Measurements from ENCODE around the gene ZSCAN31.
"Not testable (repeated sequence)": the region's sequence is repeated elsewhere in the genome, so short reads cannot be mapped to it uniquely, and the experiment has no call there.

ZSCAN31 gene

GRCh38 chr6:28335564-28336283 is at the start of gene ZSCAN31:
Gene ZSCAN31 (minus strand): TSS chr6:28336148. CDS start chr6:28329683, 6,465 bp downstream.
- peak; percentile 98 for FAIRE-seq

GRCh38 chr6:28384143-28384533 is 48.2 kb upstream of the ZSCAN31 start:
- no peak for FAIRE-seq

DNA sequence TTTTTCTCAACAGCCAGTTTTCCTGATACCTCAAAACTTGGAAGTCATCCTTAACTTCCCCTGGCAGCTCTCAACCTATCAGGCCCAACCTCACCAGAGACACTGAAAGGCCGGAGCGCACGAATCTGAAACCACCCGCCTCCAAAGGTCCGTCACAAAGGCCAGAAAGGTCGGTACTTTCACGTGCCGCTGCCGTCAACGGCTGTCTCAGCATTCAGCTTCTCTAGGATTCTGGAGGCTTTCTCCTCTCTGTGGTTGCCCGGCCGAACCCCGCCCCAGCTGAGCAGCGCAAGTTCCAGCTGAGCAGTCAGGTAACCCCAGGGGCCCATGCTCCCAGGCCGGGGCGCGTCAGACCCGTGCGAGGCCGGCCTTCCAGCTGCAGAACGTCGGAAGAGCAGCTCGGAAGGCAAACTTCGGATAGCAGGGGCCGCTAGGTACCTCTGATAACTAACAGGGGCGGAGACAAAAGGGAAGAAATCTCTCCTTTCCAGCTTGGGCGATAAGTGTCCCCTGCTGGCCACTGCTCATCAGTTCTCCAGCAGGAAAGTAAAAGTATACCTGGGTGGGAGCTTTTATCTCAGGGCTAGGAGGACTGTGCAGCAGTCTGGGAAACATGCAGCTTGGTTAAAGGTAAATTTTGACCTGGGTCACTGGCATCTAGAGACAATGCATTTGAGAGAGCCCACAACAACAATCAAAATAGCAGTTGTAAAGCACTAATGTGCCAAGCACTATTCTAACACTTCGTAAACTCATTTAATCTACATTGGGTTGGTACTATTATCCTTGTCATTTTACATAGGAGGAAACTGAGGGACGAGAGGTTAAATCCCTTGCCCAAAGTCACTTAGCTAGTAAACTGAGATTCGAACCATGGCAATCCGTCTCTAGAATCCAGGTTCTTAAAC is 47.5 kb upstream of the ZSCAN31 start:
- no peak for FAIRE-seq

GRCh38 chr6:28380381-28380780 is 44.4 kb upstream of the ZSCAN31 start:
- no peak for FAIRE-seq

DNA sequence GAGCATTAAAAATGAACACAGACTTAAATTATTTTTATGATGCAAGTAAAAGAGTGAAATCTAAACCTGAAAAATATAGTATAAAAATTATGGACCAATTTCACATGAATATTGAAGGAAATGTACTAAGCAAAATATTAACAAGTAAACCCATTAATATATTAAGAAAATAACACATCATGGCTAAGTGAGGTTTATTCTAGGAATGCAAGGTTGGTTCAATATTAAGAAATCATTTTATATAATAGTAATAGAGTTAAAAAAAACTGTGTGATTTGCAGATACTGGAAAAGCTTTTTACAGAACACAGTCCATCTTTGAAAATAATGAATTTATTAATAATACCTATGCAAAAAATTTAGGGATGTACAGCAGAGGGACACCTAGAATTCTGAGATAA is 42.7 kb upstream of the ZSCAN31 start:
- FAIRE-seq, result no peak

- no peak for FAIRE-seq
Measured at GRCh38 chr6:28377879-28378278, 41.9 kb upstream of the ZSCAN31 start.

DNA sequence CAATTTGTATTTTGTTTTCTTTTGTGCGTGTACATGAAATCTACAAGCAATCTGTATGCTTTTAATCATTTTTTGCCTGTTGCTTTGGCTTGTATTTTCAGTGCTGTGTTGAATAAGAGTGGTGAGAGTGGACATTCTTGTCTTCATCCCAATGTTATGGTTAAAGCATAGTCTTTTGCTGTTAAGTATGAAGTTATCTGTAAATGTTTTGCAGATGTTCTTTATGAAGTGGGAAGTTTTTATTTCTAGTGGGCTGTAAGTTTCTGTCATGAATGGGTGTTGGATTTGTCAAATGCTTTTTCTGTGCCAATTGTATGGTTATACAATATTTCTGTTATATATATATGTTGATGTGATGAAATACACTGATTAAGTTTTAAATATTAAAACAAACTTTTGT is 38.0 kb upstream of the ZSCAN31 start:
- FAIRE-seq, result no peak

- no peak for FAIRE-seq
Measured at GRCh38 chr6:28371706-28372451, 35.9 kb upstream of the ZSCAN31 start.

GRCh38 chr6:28371280-28371679 is 35.3 kb upstream of the ZSCAN31 start:
- no peak for FAIRE-seq

GRCh38 chr6:28370440-28370839 is 34.5 kb upstream of the ZSCAN31 start:
- no peak for FAIRE-seq

DNA sequence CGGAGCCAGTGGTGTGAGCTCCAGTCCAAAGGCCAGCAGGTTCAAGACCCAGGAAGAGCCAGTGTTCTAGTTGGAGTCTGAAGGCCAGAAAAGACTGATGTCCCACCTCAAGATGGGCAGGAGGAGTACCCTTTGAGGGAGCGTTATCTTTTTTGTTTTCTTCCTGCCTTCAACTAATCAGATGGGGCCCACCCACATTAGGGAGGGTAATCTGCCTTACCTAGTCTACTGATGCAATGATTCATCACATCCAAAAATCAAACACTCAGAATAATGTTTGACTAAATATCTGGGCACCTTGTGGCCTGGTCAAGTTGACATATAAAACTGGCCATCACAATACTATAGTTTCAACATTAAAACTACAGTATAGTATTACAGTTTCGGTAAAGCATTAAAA is 33.5 kb upstream of the ZSCAN31 start:
- FAIRE-seq, result no peak

- no peak for FAIRE-seq
Measured at GRCh38 chr6:28368522-28368921, 32.6 kb upstream of the ZSCAN31 start.

DNA sequence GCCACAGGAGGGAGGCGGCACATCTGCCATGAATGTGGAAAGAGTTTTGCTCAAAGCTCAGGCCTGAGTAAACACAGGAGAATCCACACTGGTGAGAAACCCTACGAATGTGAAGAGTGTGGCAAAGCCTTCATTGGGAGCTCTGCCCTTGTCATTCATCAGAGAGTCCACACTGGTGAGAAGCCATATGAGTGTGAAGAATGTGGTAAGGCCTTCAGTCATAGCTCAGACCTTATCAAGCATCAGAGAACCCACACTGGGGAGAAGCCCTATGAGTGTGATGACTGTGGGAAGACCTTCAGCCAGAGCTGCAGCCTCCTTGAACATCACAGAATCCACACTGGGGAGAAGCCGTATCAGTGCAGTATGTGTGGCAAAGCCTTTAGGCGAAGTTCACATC is 29.6 kb upstream of the ZSCAN31 start:
- not testable (repeated sequence) for FAIRE-seq

- no peak for FAIRE-seq
Measured at GRCh38 chr6:28360961-28361360, 25.0 kb upstream of the ZSCAN31 start.

DNA sequence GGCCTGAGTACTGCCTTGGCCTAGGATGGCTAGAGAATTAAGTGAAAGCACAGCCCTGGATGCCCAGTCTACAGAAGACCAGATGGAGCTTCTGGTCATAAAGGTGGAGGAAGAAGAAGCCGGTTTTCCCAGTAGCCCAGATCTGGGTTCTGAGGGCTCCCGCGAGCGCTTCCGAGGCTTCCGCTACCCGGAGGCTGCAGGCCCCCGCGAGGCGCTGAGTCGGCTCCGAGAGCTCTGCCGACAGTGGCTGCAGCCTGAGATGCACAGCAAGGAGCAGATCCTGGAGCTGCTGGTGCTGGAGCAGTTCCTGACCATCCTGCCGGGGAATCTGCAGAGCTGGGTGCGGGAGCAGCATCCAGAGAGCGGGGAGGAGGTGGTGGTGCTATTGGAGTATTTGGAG is 23.6 kb upstream of the ZSCAN31 start:
- not testable (repeated sequence) for FAIRE-seq

DNA sequence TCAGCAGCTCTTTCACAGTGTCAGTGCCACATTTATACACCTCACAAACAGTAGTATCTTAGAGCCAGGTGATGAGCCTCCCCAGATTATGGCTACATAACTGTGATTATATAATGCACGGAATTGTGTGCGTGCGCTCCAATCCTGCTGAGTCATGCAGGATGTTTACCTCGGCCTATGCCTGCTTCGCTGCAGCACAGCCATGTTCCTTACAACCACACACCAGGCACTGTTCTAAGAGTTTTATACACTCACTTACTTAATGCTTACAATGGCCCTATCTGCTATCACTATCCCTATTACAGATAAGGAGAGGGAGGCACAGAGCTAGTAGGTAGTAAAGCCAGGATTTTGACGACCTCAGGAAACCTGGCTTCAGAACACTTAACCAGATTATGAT is 21.1 kb upstream of the ZSCAN31 start:
- FAIRE-seq, result no peak

- FAIRE-seq, result no peak
Measured at GRCh38 chr6:28356666-28357020, 20.7 kb upstream of the ZSCAN31 start.

DNA sequence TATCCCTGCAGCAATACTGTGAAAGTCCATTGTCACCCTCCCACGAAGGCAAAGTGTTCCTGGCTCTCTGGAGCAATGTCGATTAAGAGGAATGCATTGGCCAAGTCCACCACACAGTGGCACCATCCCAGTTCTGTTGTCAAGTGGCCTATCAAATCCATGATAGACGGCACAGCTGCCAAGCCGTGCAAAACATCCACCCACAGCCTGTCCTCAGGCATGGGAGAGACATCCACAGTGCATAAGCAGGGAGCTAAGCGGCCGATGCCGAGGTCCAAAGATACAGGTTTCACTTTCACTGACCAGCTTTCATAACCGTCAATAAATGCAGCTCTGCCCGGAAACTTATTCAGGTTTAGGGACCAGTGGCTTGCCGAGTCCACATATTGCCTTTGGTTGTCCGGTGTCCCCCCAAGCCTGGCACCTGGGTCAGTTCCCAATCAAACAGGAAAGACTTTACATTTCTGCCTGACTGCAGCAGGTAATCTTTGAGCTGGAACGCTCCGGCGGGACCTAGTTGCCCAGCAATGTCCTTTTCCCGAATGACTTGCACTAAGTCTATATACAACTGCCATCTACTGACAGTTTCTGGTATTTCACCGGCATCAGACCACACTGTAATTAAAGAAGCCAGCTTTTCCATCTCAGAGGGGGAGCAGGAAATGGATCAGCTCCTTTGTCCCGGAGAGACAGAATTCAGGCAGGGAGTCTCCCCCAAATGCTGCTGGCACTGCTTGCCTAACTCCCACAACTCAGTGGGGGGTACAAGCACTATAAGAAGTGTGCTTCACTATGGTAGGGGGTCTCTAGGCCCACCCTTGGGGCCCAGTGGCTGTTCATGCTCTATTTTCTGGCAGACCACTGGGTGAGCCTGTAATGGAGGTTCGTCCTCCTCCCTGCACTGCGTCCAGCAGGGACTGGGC is 20.1 kb upstream of the ZSCAN31 start:
- peak; percentile 90 for FAIRE-seq

- FAIRE-seq, result no peak
Measured at GRCh38 chr6:28354688-28355554, 19.0 kb upstream of the ZSCAN31 start.

DNA sequence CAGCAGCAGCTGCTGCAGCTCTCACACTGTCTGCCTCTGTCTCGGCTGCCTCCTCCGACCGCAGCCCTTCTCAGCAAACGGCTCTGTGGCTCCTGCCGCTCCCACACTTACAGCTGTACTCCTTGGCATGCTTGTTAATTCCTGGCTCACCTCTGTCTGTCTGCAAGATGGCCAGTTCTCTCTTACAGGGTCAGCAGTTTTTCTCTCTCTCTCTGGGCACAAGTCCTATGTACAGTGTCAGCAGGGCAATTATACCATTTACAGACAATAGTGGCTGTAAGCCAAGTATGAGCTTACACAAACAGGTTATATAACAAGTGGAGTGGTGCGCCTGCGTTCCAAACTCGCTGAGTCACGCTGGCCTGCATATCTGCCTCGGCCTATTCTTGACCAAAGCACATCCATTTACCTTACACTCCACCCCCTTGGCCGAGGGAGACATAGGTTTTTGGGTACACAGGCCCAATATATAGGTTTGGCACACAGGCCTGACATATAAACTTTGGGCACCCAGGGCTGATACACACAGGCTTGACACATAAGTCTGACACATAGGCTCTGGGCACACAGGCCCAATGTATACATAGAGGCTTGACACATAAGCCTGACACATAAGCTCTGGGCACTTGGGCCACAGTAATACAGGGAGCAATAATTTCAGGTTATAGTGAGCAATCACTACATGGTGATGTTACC is 18.2 kb upstream of the ZSCAN31 start:
- no peak for FAIRE-seq

DNA sequence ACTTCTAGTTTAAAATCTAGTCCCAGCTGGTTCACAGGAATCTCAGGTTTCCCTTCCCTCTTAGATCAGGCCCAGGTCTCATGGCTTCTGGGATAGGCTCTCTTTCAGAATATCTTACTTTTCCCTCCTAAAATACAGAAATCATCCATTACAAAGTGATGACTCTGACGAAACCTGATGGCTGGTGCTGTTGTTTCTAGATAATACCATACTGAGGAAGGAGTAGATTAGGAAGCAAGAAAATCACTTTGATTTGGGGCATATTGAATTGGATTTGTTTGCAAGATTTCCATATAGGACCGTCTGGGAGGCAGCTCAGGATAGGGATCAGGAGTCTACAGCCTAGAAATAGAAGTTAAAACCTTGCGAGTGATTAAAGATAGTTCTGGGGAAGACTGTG is 17.4 kb upstream of the ZSCAN31 start:
- FAIRE-seq, result no peak
